HCT116 (cell line): ENCODE measurements around the gene RGS7. TPM values are rescaled to one million over a fixed set of nuclear protein-coding genes. Genes with fewer than 3 reads are reported as not detected.

ENCODE experiments used
- ATAC-seq: fragments of 200-7000 bp; cut with Tn5 transposase; 2 replicates; pipeline ENCODE4 v1.9.1; 2020; ENCODE audit warnings: mild to moderate bottlenecking, moderate library complexity
- BruUV-seq: library from RNA; stranded (reverse); fragments of 400-500 nt; replicated peaks from 2 replicates; lab custom pipeline; 2021; lab: Mats Ljungman, UMichigan
- CTCF ChIA-PET: fragments of 300-600 bp; sonication (Branson Sonifier 250); formaldehyde crosslinking; loops from one replicate; lab custom pipeline; 2021; ENCODE audit warnings: antibody characterized with exemption; lab: Charles Lee
- POLR2A ChIA-PET: fragments of 300-600, 350-600 bp; sonication (Branson Sonifier 250); formaldehyde crosslinking; loops from one replicate; lab custom pipeline; 2021; ENCODE audit warnings: antibody characterized with exemption; lab: Charles Lee
- RAD21 ChIA-PET, 2 experiments: fragments of 300-600 bp; sonication (Branson Sonifier 250); formaldehyde crosslinking; loops; one replicate each; lab custom pipeline; 2023; ENCODE audit warnings: low total read pairs in 2 of 2; ENCODE audit not compliant: uncharacterized antibody in 2 of 2, unreplicated experiment in 2 of 2, low non-redundant PET in 1 of 2; lab: Charles Lee
- DNase-seq: peaks from one replicate; pipeline ENCODE4 v3.0.0-alpha.2; 2010; ENCODE audit warnings: low read depth, low spot score
- H2AFZ ChIP-seq: fragments of 200-600 bp; shearing (Covaris generic), sonication (generic); 2 replicates; pipeline ENCODE4 v1.6.1; 2017; ENCODE audit warnings: low read depth, mixed run types, mixed read lengths, antibody characterized with exemption, low read length; ENCODE audit not compliant: poor library complexity, severe bottlenecking
- H3K27ac ChIP-seq: 2 replicates; pipeline ENCODE4 v1.5.1; 2012; ENCODE audit warnings: low read depth, low read length
- H3K27me3 ChIP-seq: fragments of 200-600 bp; sonication (generic); 2 replicates; pipeline ENCODE4 v1.6.1; 2016; ENCODE audit warnings: mixed run types, low read length, mixed read lengths; ENCODE audit not compliant: insufficient read depth
- H3K36me3 ChIP-seq, 2 experiments: fragments of 200-500 bp in 1 of 2; fragments of 200-600 bp in 1 of 2; sonication (Bioruptor generic) in 1 of 2; sonication (generic) in 1 of 2; 2 replicates each; pipeline versions ENCODE4 v1.5.1 to v1.6.1; 2014 to 2016; ENCODE audit warnings: low read length in 2 of 2, inconsistent platforms in 1 of 2, mixed read lengths in 1 of 2, mixed run types in 1 of 2; ENCODE audit not compliant: insufficient read depth in 2 of 2, control insufficient read depth in 1 of 2
- H3K4me1 ChIP-seq, 2 experiments: fragments of 200-600 bp in 1 of 2; sonication (generic) in 1 of 2; 2 replicates each; pipeline versions ENCODE4 v1.5.1 to v1.6.1; 2012 to 2017; ENCODE audit warnings: low read length in 2 of 2, inconsistent platforms in 1 of 2, mild to moderate bottlenecking in 1 of 2, mixed read lengths in 1 of 2, mixed run types in 1 of 2, moderate library complexity in 1 of 2; ENCODE audit not compliant: insufficient read depth in 2 of 2, control insufficient read depth in 1 of 2
- H3K4me2 ChIP-seq: fragments of 200-600 bp; sonication (generic); 2 replicates; pipeline ENCODE4 v1.6.1; 2017; ENCODE audit warnings: mixed run types, low read length, mixed read lengths
- H3K4me3 ChIP-seq, 2 experiments: fragments of 200-600 bp in 1 of 2; sonication (generic) in 1 of 2; replicated peaks in 1 of 2; 2 replicates each; pipeline ENCODE4 v1.5.1; 2011 to 2016; ENCODE audit warnings: low read length in 2 of 2, control low read depth in 1 of 2, low read depth in 1 of 2, mild to moderate bottlenecking in 1 of 2, mixed read lengths in 1 of 2, mixed run types in 1 of 2
- H3K79me2 ChIP-seq: fragments of 200-600 bp; sonication (generic); 2 replicates; pipeline ENCODE4 v1.6.1; 2017; ENCODE audit warnings: mild to moderate bottlenecking, mixed run types, low read length, moderate library complexity, mixed read lengths; ENCODE audit not compliant: insufficient read depth
- H3K9ac ChIP-seq: fragments of 200-600 bp; sonication (generic); 2 replicates; pipeline ENCODE4 v1.6.1; 2016; ENCODE audit warnings: low read length, mixed read lengths
- H3K9me2 ChIP-seq: fragments of 200-600 bp; sonication (generic), shearing (Covaris generic); 2 replicates; pipeline ENCODE4 v1.6.1; 2017; ENCODE audit warnings: mixed run types, mild to moderate bottlenecking, moderate library complexity; ENCODE audit not compliant: insufficient read depth
- H3K9me3 ChIP-seq, 2 experiments: fragments of 200-500 bp in 1 of 2; fragments of 200-600 bp in 1 of 2; sonication (Bioruptor generic) in 1 of 2; sonication (generic) in 1 of 2; 2 replicates each; pipeline ENCODE4 v1.6.1; 2014 to 2017; ENCODE audit warnings: low read length in 2 of 2, mixed read lengths in 2 of 2, inconsistent platforms in 1 of 2, low read depth in 1 of 2, mild to moderate bottlenecking in 1 of 2, mixed run types in 1 of 2, moderate library complexity in 1 of 2; ENCODE audit not compliant: control insufficient read depth in 1 of 2, insufficient read depth in 1 of 2
- H4K20me1 ChIP-seq: fragments of 200-600 bp; sonication (generic), shearing (Covaris generic); 2 replicates; pipeline ENCODE4 v1.6.1; 2017; ENCODE audit warnings: mixed run types, mild to moderate bottlenecking, moderate library complexity; ENCODE audit not compliant: insufficient read depth
- ATF3 ChIP-seq: IDR thresholded peaks from 2 replicates; pipeline ENCODE4 v1.6.1; 2012
- CBX3 ChIP-seq: IDR thresholded peaks from 2 replicates; pipeline ENCODE4 v1.6.1; 2012; ENCODE audit warnings: low read depth
- CEBPB ChIP-seq: IDR thresholded peaks from 2 replicates; pipeline ENCODE4 v1.6.1; 2012; ENCODE audit warnings: low read depth
- CTCF ChIP-seq, 3 experiments: fragments of 200-600 bp in 1 of 3; sonication (generic) in 1 of 3; IDR thresholded peaks in 2 of 3; conservative IDR thresholded peaks in 1 of 3; 2 replicates each; pipeline ENCODE4 v1.5.1; 2012 to 2017; ENCODE audit warnings: low read depth in 2 of 3, low read length in 2 of 3, antibody characterized with exemption in 1 of 3, borderline replicate concordance in 1 of 3, control low read depth in 1 of 3, mild to moderate bottlenecking in 1 of 3, mixed read lengths in 1 of 3, mixed run types in 1 of 3, moderate library complexity in 1 of 3; ENCODE audit not compliant: insufficient read depth in 1 of 3
- EGR1 ChIP-seq: IDR thresholded peaks from 2 replicates; pipeline ENCODE4 v1.6.1; 2012; ENCODE audit warnings: low read depth
- ELF1 ChIP-seq: IDR thresholded peaks from 2 replicates; pipeline ENCODE4 v1.6.1; 2012; ENCODE audit warnings: low read depth, borderline replicate concordance
- EZH2 ChIP-seq: fragments of 200-600 bp; sonication (generic); IDR thresholded peaks from 2 replicates; pipeline ENCODE4 v1.6.1; 2017; ENCODE audit warnings: antibody characterized with exemption, mixed run types
- EZH2phosphoT487 ChIP-seq: fragments of 200-600 bp; IDR thresholded peaks from 2 replicates; pipeline ENCODE4 v1.6.1; 2018; ENCODE audit warnings: antibody characterized with exemption, borderline replicate concordance
- FOSL1 ChIP-seq: IDR thresholded peaks from 2 replicates; pipeline ENCODE4 v1.6.1; 2012; ENCODE audit warnings: low read depth
- MAX ChIP-seq: IDR thresholded peaks from 2 replicates; pipeline ENCODE4 v1.6.1; 2012
- RAD21 ChIP-seq: IDR thresholded peaks from 2 replicates; pipeline ENCODE4 v1.6.1; 2012; ENCODE audit warnings: low read depth, mild to moderate bottlenecking
- SIN3A ChIP-seq: IDR thresholded peaks from 2 replicates; pipeline ENCODE4 v1.6.1; 2012; ENCODE audit warnings: low read depth
- SRF ChIP-seq: IDR thresholded peaks from 2 replicates; pipeline ENCODE4 v1.6.1; 2012; ENCODE audit warnings: low read depth
- TCF7L2 ChIP-seq: IDR thresholded peaks from 2 replicates; pipeline ENCODE4 v1.7.0; 2011; ENCODE audit warnings: borderline replicate concordance, inconsistent platforms; ENCODE audit not compliant: insufficient read depth, insufficient read length; ENCODE audit errors: extremely low read depth
- YY1 ChIP-seq: IDR thresholded peaks from 2 replicates; pipeline ENCODE4 v1.6.1; 2011; ENCODE audit warnings: low read length, low read depth, moderate library complexity, mild to moderate bottlenecking; ENCODE audit not compliant: insufficient replicate concordance; ENCODE audit errors: extremely low read depth
- ZBTB33 ChIP-seq: IDR thresholded peaks from 2 replicates; pipeline ENCODE4 v1.6.1; 2011; ENCODE audit warnings: mild to moderate bottlenecking, low read length, moderate library complexity; ENCODE audit not compliant: insufficient replicate concordance; ENCODE audit errors: extremely low read depth
- ZFX ChIP-seq: fragments of 450-650 bp; IDR thresholded peaks from 2 replicates; pipeline ENCODE4 v1.6.1; 2017
- ZNF274 ChIP-seq: fragments of 200-500 bp; sonication (Bioruptor generic); IDR thresholded peaks from 2 replicates; pipeline ENCODE4 v1.6.1; 2014; ENCODE audit warnings: mild to moderate bottlenecking, low read depth, low read length, inconsistent platforms
- intact Hi-C: fragments of 100-400 bp; cut with micrococcal nuclease; formaldehyde crosslinking; loops from 2 replicates; pipeline ENCODE4 v1.10.0; 2022
- total RNA-seq: library from RNA; stranded (reverse); gene quantifications from one replicate; pipeline ENCODE4 v1.2.1, GENCODE V29; 2021; ENCODE audit not compliant: unreplicated experiment

The RGS7 gene
- total RNA-seq, 1 experiment from 2014 or later, result not detected

- H3K9me3 ChIP-seq, result peaks cover 0 to 13% of the 10 kb centered on the region in 2 experiments; a peak in 2 of 4 replicates
- no peak for TF ChIP-seq SIN3A
- no peak for TF ChIP-seq EZH2
- no peak for TF ChIP-seq RAD21
- no peak for TF ChIP-seq CBX3
- TF ChIP-seq YY1, result no peak
- no peak for TF ChIP-seq TCF7L2
- TF ChIP-seq CEBPB, result no peak
- TF ChIP-seq ZNF274, result no peak
- TF ChIP-seq EZH2phosphoT487, result no peak
- no peak for TF ChIP-seq MAX
- no peak for TF ChIP-seq ATF3
- no peak for TF ChIP-seq SRF
- no peak for TF ChIP-seq EGR1
- ChIA-PET POLR2A (no interaction called here), CTCF (no interaction called here), RAD21 (no interaction called here)
- no peaks in the 10 kb centered on the region for H3K36me3 ChIP-seq
- H3K27ac ChIP-seq, result no peak overlapping the region
- H3K27me3 ChIP-seq, result no peaks in the 10 kb centered on the region
- no peak overlapping the region for H3K4me2 ChIP-seq
- ATAC-seq (no peak), DNase-seq (no peak)
- no peaks in the 10 kb centered on the region for H3K9me2 ChIP-seq
- no TSS peak for BruUV-seq
- H2AFZ ChIP-seq, result no peak overlapping the region
- no peaks in the 10 kb centered on the region for H3K4me1 ChIP-seq
- no peaks in the 10 kb centered on the region for H3K79me2 ChIP-seq
- H3K9ac ChIP-seq, result no peak overlapping the region
- intact Hi-C loops, result no loop called here
- H3K4me3 ChIP-seq, result no peak overlapping the region
- no peaks in the 10 kb centered on the region for H4K20me1 ChIP-seq
These were observed 251.9 kb downstream of the RGS7 start for GRCh38 chr1:241105147-241105546.

GRCh38 chr1:241102664-241103063 lies 254.3 kb downstream of the RGS7 start:
- Histone ChIP-seq H3K9ac (no peak overlapping the region), H3K9me2 (no peaks in the 10 kb centered on the region), H3K79me2 (no peaks in the 10 kb centered on the region), H2AFZ (no peak overlapping the region), H3K4me1 (no peaks in the 10 kb centered on the region), H3K4me2 (no peak overlapping the region), H3K4me3 (no peak overlapping the region), H4K20me1 (no peaks in the 10 kb centered on the region), H3K9me3 (peaks cover 0 to 16% of the 10 kb centered on the region in 2 experiments; a peak in 2 of 4 replicates), H3K27me3 (no peaks in the 10 kb centered on the region), H3K27ac (no peak overlapping the region), H3K36me3 (no peaks in the 10 kb centered on the region)
- ChIA-PET POLR2A (no interaction called here), RAD21 (no interaction called here), CTCF (no interaction called here)
- no TSS peak for BruUV-seq
- no peak for TF ChIP-seq EGR1
- no peak for TF ChIP-seq ELF1
- TF ChIP-seq SRF, result no peak
- no peak for TF ChIP-seq ZFX
- no peak for TF ChIP-seq CBX3
- TF ChIP-seq CTCF (IDR thresholded peaks at IDR 0.05 in 2 of 3, conservative IDR thresholded peaks at IDR 0.05 in 1 of 3; ENCODE audit: borderline replicate concordance in 1 of 3, insufficient read depth in 1 of 3, low read depth in 2 of 3, low read length in 2 of 3), result no peak
- TF ChIP-seq ZBTB33, result no peak
- no peak for TF ChIP-seq ZNF274
- no peak for TF ChIP-seq SIN3A
- TF ChIP-seq FOSL1, result no peak
- no peak for TF ChIP-seq RAD21
- no peak for TF ChIP-seq CEBPB
- DNase-seq, result no peak
- ATAC-seq, result no peak
- intact Hi-C loops, result no loop called here
